GM12878 (cell line): Measurements from ENCODE around the gene ATP4B. TPM values are rescaled to one million over a fixed set of nuclear protein-coding genes. Genes with fewer than 3 reads are reported as not detected.

Source experiments
- ATAC-seq: fragments of 200-7000 bp; cut with Tn5 transposase; 3 replicates; pipeline ENCODE4 v1.9.1; 2020; ENCODE audit warnings: mild to moderate bottlenecking, moderate library complexity
- BruUV-seq: library from RNA; stranded (reverse); fragments of 400-500 nt; replicated peaks from 2 replicates; lab custom pipeline; 2021; lab: Mats Ljungman, UMichigan
- CTCF ChIA-PET: fragments of 300-600 bp; sonication (Branson Sonifier 250); formaldehyde crosslinking; extraction: SDS; loops from one replicate; lab custom pipeline; 2021; ENCODE audit warnings: inconsistent platforms; lab: Yijun Ruan, JAX
- POLR2A ChIA-PET: fragments of 350-600 bp; formaldehyde crosslinking; extraction: SDS; loops from one replicate; lab custom pipeline; 2021; ENCODE audit warnings: inconsistent platforms; lab: Charles Lee
- RAD21 ChIA-PET: fragments of 300-600 bp; sonication (Branson Sonifier 250); formaldehyde crosslinking; loops from one replicate; lab custom pipeline; 2023; ENCODE audit warnings: antibody characterized with exemption; ENCODE audit not compliant: unreplicated experiment; lab: Charles Lee
- SMC1A ChIA-PET: fragments of 300-600 bp; sonication (Branson Sonifier 250); formaldehyde crosslinking; loops from one replicate; lab custom pipeline; 2023; ENCODE audit not compliant: unreplicated experiment, uncharacterized antibody; lab: Charles Lee
- DNase-seq: peaks from one replicate; pipeline ENCODE4 v3.0.0-alpha.2; 2011; ENCODE audit warnings: low read depth, low spot score
- FAIRE-seq: peaks from 3 replicates; lab custom pipeline; 2011; peaks lifted over from hg19 to GRCh38; lab: Jason Lieb, UNC
- H2AFZ ChIP-seq: 2 replicates; pipeline ENCODE4 v1.6.0; 2011; ENCODE audit warnings: low read depth, low read length, control low read depth; ENCODE audit not compliant: control insufficient read depth
- H3K27ac ChIP-seq: 2 replicates; pipeline ENCODE4 v1.5.1; 2011; ENCODE audit warnings: control low read depth; ENCODE audit not compliant: control insufficient read depth, insufficient read depth
- H3K27me3 ChIP-seq, 2 experiments: replicated peaks in 1 of 2; 2 replicates each; pipeline versions ENCODE4 v1.6.0 to v1.6.1; 2011; ENCODE audit warnings: low read length in 1 of 2; ENCODE audit not compliant: control insufficient read depth in 2 of 2, insufficient read depth in 2 of 2
- H3K36me3 ChIP-seq, 2 experiments: 2 replicates each; pipeline ENCODE4 v1.5.1; 2011; ENCODE audit warnings: low read length in 1 of 2; ENCODE audit not compliant: control insufficient read depth in 2 of 2, insufficient read depth in 2 of 2
- H3K4me1 ChIP-seq: 2 replicates; pipeline ENCODE4 v1.6.1; 2011; ENCODE audit warnings: mild to moderate bottlenecking, low read length, moderate library complexity, mixed read lengths; ENCODE audit not compliant: control insufficient read depth, insufficient read depth
- H3K4me2 ChIP-seq: 2 replicates; pipeline ENCODE4 v1.6.0; 2011; ENCODE audit warnings: control low read depth; ENCODE audit not compliant: control insufficient read depth, insufficient read depth
- H3K4me3 ChIP-seq: fragments of 200-600 bp; sonication (generic); 2 replicates; pipeline ENCODE4 v1.5.1; 2016
- H3K79me2 ChIP-seq: 2 replicates; pipeline ENCODE4 v1.6.0; 2011; ENCODE audit warnings: low read length; ENCODE audit not compliant: control insufficient read depth, insufficient read depth
- H3K9ac ChIP-seq: 2 replicates; pipeline ENCODE4 v1.8.0; 2011; ENCODE audit warnings: low read length, control low read depth, mixed read lengths; ENCODE audit not compliant: control insufficient read depth, insufficient read depth
- H3K9me3 ChIP-seq: replicated peaks from 3 replicates; pipeline ENCODE4 v1.5.1; 2011; ENCODE audit warnings: mild to moderate bottlenecking, low read length; ENCODE audit not compliant: control insufficient read depth, insufficient read depth
- H4K20me1 ChIP-seq: 2 replicates; pipeline ENCODE4 v1.6.0; 2011; ENCODE audit not compliant: control insufficient read depth, insufficient read depth
- BRCA1 ChIP-seq: IDR thresholded peaks from 2 replicates; pipeline ENCODE4 v1.6.1; 2011; ENCODE audit warnings: low read depth, low read length, improper control_type of control experiment
- CBFB ChIP-seq: IDR thresholded peaks from 2 replicates; pipeline ENCODE4 v1.6.1; 2016; ENCODE audit warnings: antibody characterized with exemption, low read depth
- CREM ChIP-seq: IDR thresholded peaks from 2 replicates; pipeline ENCODE4 v1.6.1; 2014; ENCODE audit warnings: antibody characterized with exemption, low read depth
- JUNB ChIP-seq: IDR thresholded peaks from 2 replicates; pipeline ENCODE4 v1.6.1; 2016; ENCODE audit warnings: antibody characterized with exemption, mild to moderate bottlenecking
- JUND ChIP-seq: IDR thresholded peaks from 2 replicates; pipeline ENCODE4 v1.6.1; 2012; ENCODE audit warnings: low read depth, mild to moderate bottlenecking, low read length, improper control_type of control experiment, moderate library complexity
- MYB ChIP-seq: fragments of 150-350 bp; IDR thresholded peaks from 2 replicates; pipeline ENCODE4 v1.6.1; 2014; ENCODE audit warnings: mild to moderate bottlenecking, low read depth, low read length, borderline replicate concordance
- POLR2AphosphoS2 ChIP-seq: IDR thresholded peaks from 2 replicates; pipeline ENCODE4 v1.6.1; 2011; ENCODE audit warnings: low read depth, mild to moderate bottlenecking, low read length, improper control_type of control experiment, moderate library complexity
- RB1 ChIP-seq: fragments of 450-650 bp; formaldehyde crosslinking; IDR thresholded peaks from 2 replicates; pipeline ENCODE4 v1.6.1; 2017; ENCODE audit warnings: mild to moderate bottlenecking, borderline replicate concordance
- SIX5 ChIP-seq: IDR thresholded peaks from 2 replicates; pipeline ENCODE4 v1.6.1; 2011; ENCODE audit warnings: mild to moderate bottlenecking, low read depth, low read length, moderate library complexity; ENCODE audit not compliant: severe bottlenecking
- SMAD1 ChIP-seq: fragments of 450-650 bp; IDR thresholded peaks from 2 replicates; pipeline ENCODE4 v1.6.1; 2018; ENCODE audit warnings: mild to moderate bottlenecking, low read depth; ENCODE audit not compliant: partially characterized antibody
- SREBF1 ChIP-seq: IDR thresholded peaks from 2 replicates; pipeline ENCODE4 v1.6.1; 2012; ENCODE audit warnings: mild to moderate bottlenecking, low read length
- STAT3 ChIP-seq: IDR thresholded peaks from 2 replicates; pipeline ENCODE4 v1.6.1; 2011; ENCODE audit warnings: low read depth, low read length, improper control_type of control experiment
- SUZ12 ChIP-seq: fragments of 200-600 bp; sonication (generic); IDR thresholded peaks from one replicate; pipeline ENCODE4 v1.6.1; 2018; ENCODE audit warnings: antibody characterized with exemption, mild to moderate bottlenecking; ENCODE audit not compliant: unreplicated experiment
- WGBS: methylation state at CpG from one replicate; pipeline ENCODE4 v1.1.6; 2016; ENCODE audit warnings: low lambda C conversion rate; ENCODE audit not compliant: insufficient replicate concordance, insufficient coverage; ENCODE audit errors: missing lambda C conversion rate; 5-methylcytosine and 5-hydroxymethylcytosine counted together
- in situ Hi-C: fragments of 300-500 bp; cut with MboI; formaldehyde crosslinking; loops from 9 replicates; pipeline ENCODE4 v1.14.3; 2018; ENCODE audit warnings: mixed read lengths
- intact Hi-C: fragments of 100-400 bp; cut with micrococcal nuclease; formaldehyde crosslinking; loops from one replicate; pipeline ENCODE4 v1.14.2; 2022; ENCODE audit not compliant: unreplicated experiment
- polyA plus RNA-seq, 11 experiments: library from polyadenylated mRNA; depleted of rRNA in 4 of 11; unstranded in 6 of 11; stranded (reverse) in 5 of 11; fragments of >200 nt; fragmentation: Nextera tagmentation in 4 of 11; fragmentation: Illumina TruSeq in 1 of 11; extraction: Ambion mirVana in 4 of 11; extraction: Trizol in 1 of 11; gene quantifications; 1 replicate in 1 of 11; 2 replicates in 10 of 11; pipeline versions ENCODE4 v1.2.1 to v1.2.3, GENCODE V29; 2011 to 2016; ENCODE audit warnings: inconsistent platforms in 2 of 11, missing spikeins in 2 of 11, low read depth in 1 of 11
- total RNA-seq, 4 experiments: library from RNA; depleted of rRNA in 3 of 4; stranded (reverse); fragments of >200 nt in 3 of 4; fragmentation: Illumina TruSeq in 1 of 4; extraction: Trizol in 1 of 4; gene quantifications; 2 replicates each; pipeline versions ENCODE4 v1.2.1 to v1.2.3, GENCODE V29; 2013 to 2021
- TF ChIP-seq, protein P1 (sequence below): fragments of 450-650 bp; IDR thresholded peaks from 2 replicates; pipeline ENCODE4 v1.6.1; 2017; ENCODE audit warnings: low read depth, mild to moderate bottlenecking, moderate library complexity

ATP4B gene
- total and polyA plus RNA-seq, 10 of the 15 experiments (the other 5 are each of a cell fraction or from before 2014, with no cell fraction given), result 0.05 to 0.33 (median 0.20) TPM; not detected in 4

DNA sequence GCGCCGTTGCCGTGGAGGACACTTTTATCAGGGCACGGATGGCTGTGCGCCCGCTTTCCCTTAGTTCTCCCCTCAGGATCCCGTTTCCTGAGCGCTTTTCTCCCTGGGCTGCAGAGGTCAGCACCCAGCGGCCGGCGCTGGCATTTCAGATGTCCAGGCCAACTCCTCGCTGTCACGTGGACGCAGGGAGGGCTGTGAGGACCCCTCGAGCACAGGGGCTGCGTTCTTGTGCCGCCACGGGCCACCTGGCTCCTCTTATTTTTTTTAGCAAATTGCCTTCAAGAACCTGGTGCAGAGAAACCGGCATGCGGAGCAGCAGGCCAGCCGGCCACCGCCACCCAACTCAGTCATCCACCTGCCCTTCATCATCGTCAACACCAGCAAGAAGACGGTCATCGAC is 22.3 kb downstream of the ATP4B start (continued):
- TF ChIP-seq STAT3, result no peak
- no peak for TF ChIP-seq SREBF1
- no peak for TF ChIP-seq BRCA1

DNA sequence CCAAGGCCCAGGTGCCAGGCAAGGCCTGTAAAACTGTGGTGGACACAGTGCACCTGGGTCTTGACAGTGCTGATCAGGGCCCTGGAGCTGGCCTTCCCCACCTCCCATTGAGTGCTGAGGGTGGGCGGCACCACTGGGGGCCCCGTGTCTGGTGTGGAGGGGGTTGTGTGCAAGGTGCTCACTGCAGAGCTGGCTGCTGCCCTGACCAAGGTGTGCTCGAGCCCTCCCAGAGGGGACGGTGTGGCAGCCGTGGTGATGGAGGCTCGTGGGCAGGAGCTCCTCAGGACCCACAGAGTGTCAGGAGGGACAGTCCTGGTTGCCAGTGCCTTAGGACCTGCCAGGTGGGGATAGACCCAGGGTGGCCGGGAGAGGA is 23.0 kb downstream of the ATP4B start:
- no peak for DNase-seq
- SMC1A ChIA-PET, result no interaction called here
- ATAC-seq, result no peak
- Histone ChIP-seq H3K4me1 (no peaks in the 10 kb centered on the region), H3K9ac (no peak overlapping the region), H3K4me2 (no peak overlapping the region), H3K79me2 (no peaks in the 10 kb centered on the region), H3K27me3 (no peaks in the 10 kb centered on the region), H4K20me1 (no peaks in the 10 kb centered on the region), H3K9me3 (no peaks in the 10 kb centered on the region), H3K27ac (no peak overlapping the region), H3K4me3 (no peak overlapping the region), H2AFZ (no peak overlapping the region), H3K36me3 (peaks cover 41 to 50% of the 10 kb centered on the region in 2 experiments)
- intact Hi-C loops (no loop called here), in situ Hi-C loops (no loop called here)
- RAD21 ChIA-PET, result no interaction called here
- 90% methylated on average over 7 of the region's 7 CpGs for WGBS
- BruUV-seq, result no TSS peak
- POLR2A ChIA-PET, result no interaction called here
- FAIRE-seq, result no peak
- TF ChIP-seq, protein P1, sequence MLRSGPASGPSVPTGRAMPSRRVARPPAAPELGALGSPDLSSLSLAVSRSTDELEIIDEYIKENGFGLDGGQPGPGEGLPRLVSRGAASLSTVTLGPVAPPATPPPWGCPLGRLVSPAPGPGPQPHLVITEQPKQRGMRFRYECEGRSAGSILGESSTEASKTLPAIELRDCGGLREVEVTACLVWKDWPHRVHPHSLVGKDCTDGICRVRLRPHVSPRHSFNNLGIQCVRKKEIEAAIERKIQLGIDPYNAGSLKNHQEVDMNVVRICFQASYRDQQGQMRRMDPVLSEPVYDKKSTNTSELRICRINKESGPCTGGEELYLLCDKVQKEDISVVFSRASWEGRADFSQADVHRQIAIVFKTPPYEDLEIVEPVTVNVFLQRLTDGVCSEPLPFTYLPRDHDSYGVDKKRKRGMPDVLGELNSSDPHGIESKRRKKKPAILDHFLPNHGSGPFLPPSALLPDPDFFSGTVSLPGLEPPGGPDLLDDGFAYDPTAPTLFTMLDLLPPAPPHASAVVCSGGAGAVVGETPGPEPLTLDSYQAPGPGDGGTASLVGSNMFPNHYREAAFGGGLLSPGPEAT, result no peak
- TF ChIP-seq JUNB (no peak), JUND (no peak), SIX5 (no peak), CREM (no peak), SUZ12 (no peak), POLR2AphosphoS2 (no peak), SMAD1 (no peak), MYB (no peak), RB1 (no peak), CBFB (no peak)
- CTCF ChIA-PET, result no interaction called here
